Lower lobe of right lung (tissue), 2 donors: ENCODE measurements around the gene MT1G. TPM values are rescaled to one million over a fixed set of nuclear protein-coding genes. Genes with fewer than 3 reads are reported as not detected.

ENCODE experiments used
- ATAC-seq, 2 donors: fragments of 200-7000 bp; cut with Tn5 transposase; one replicate each; pipeline ENCODE4 v1.9.1; 2020 to 2022; ENCODE audit warnings: mild to moderate bottlenecking in 2 of 2, moderate library complexity in 2 of 2
- DNase-seq: peaks from one replicate; pipeline ENCODE4 v3.0.0-alpha.2; 2020
- H3K27ac ChIP-seq: fragments of 200-600 bp; one replicate; pipeline ENCODE4 v1.8.0; 2022
- H3K27me3 ChIP-seq: fragments of 200-600 bp; one replicate; pipeline ENCODE4 v1.8.0; 2022; ENCODE audit warnings: low read depth
- H3K36me3 ChIP-seq: fragments of 200-600 bp; one replicate; pipeline ENCODE4 v1.8.0; 2022; ENCODE audit warnings: mild to moderate bottlenecking
- H3K4me1 ChIP-seq: fragments of 200-600 bp; one replicate; pipeline ENCODE4 v1.8.0; 2022
- H3K4me3 ChIP-seq: fragments of 200-600 bp; one replicate; pipeline ENCODE4 v1.8.0; 2022; ENCODE audit warnings: mild to moderate bottlenecking
- H3K9me3 ChIP-seq: fragments of 200-600 bp; one replicate; pipeline ENCODE4 v1.8.0; 2022
- CTCF ChIP-seq: fragments of 200-600 bp; IDR thresholded peaks from one replicate; pipeline ENCODE4 v1.8.0; 2022; ENCODE audit warnings: antibody characterized with exemption, mild to moderate bottlenecking
- intact Hi-C: fragments of 100-400 bp; cut with DNase I; formaldehyde crosslinking; loops from one replicate; pipeline ENCODE4 v1.11.0; 2022
- total RNA-seq: library from RNA; stranded (reverse); fragmentation: NEBNext Ultra II Directional; extraction: Animal tissue kit (Norgen Biotek cat#: 25700); gene quantifications from one replicate; pipeline ENCODE4 v1.2.1, GENCODE V29; 2021
- donor health status: DM: no; HTN: yes; CAD: no; lungs with severe emphysema.

The MT1G gene
- total RNA-seq, 1 donor from 2014 or later: 25.3 TPM

GRCh38 chr16:56633535-56633934 lies 34.3 kb downstream of the MT1G start:
- Histone ChIP-seq H3K4me1 (peaks cover 36% of the 10 kb centered on the region), H3K27me3 (peaks cover 59% of the 10 kb centered on the region), H3K27ac (peak overlapping the region; percentile 78), H3K36me3 (no peaks in the 10 kb centered on the region), H3K9me3 (no peaks in the 10 kb centered on the region), H3K4me3 (peak overlapping the region; percentile 61)
- ATAC-seq (no peak), DNase-seq (no peak)
- no peak for TF ChIP-seq CTCF
- intact Hi-C loops: no loop called here

- ATAC-seq: peak; percentile 4 to 10
- no peak for DNase-seq
- intact Hi-C loops: no loop called here
- no peak for TF ChIP-seq CTCF
- Histone ChIP-seq H3K27ac (peak overlapping the region; percentile 78), H3K4me1 (peaks cover 30% of the 10 kb centered on the region), H3K4me3 (peak overlapping the region; percentile 61), H3K36me3 (no peaks in the 10 kb centered on the region), H3K9me3 (no peaks in the 10 kb centered on the region), H3K27me3 (peaks cover 53% of the 10 kb centered on the region)
Measured at GRCh38 chr16:56632848-56633365, 35.0 kb downstream of the MT1G start.

- Histone ChIP-seq H3K27me3 (peaks cover 47% of the 10 kb centered on the region), H3K27ac (peak within 1 kb of the TSS; percentile 78), H3K36me3 (no peaks in the 10 kb centered on the region), H3K9me3 (no peaks in the 10 kb centered on the region), H3K4me1 (peaks cover 29% of the 10 kb centered on the region), H3K4me3 (peak within 1 kb of the TSS; percentile 61)
- intact Hi-C loops: no loop called here
- no peak for TF ChIP-seq CTCF
- ATAC-seq (peak; percentile 85), DNase-seq (peak; percentile 73)
Measured at GRCh38 chr16:56632156-56632847, 35.6 kb downstream of the MT1G start, which contains the start of gene MT1M. TSS of gene MT1M (plus strand) at chr16:56632659. CDS start at chr16:56632732, 73 bp downstream.

DNA sequence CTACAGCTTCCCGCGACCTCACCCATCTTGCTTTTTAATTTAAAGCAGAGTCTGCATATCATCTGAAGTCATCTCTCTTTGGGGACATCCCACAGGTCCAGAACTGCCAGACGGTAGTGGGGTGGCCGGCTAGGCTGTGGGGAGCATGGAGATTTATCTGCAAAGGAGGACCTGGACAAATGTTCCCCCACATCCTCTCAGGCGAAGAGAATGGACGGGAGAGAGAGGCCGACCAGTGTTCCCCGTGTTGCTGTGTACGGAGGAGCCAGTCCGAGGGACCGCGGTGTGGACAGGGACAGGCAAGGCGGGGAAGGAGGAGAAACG lies 36.1 kb downstream of the MT1G start:
- ATAC-seq (no peak), DNase-seq (no peak)
- H3K4me1 ChIP-seq: peaks cover 34% of the 10 kb centered on the region
- peak overlapping the region; percentile 61 for H3K4me3 ChIP-seq
- TF ChIP-seq CTCF: no peak
- H3K36me3 ChIP-seq: no peaks in the 10 kb centered on the region
- peak overlapping the region; percentile 78 for H3K27ac ChIP-seq
- H3K27me3 ChIP-seq: peaks cover 45% of the 10 kb centered on the region
- intact Hi-C loops: no loop called here
- H3K9me3 ChIP-seq: no peaks in the 10 kb centered on the region

GRCh38 chr16:56631197-56631596 lies 36.7 kb downstream of the MT1G start:
- Histone ChIP-seq H3K36me3 (no peaks in the 10 kb centered on the region), H3K4me1 (peaks cover 40% of the 10 kb centered on the region), H3K27ac (peak overlapping the region; percentile 78), H3K27me3 (peaks cover 41% of the 10 kb centered on the region), H3K4me3 (no peak overlapping the region), H3K9me3 (no peaks in the 10 kb centered on the region)
- no peak for ATAC-seq
- no peak for TF ChIP-seq CTCF
- intact Hi-C loops: no loop called here
- DNase-seq: no peak
